Right atrium auricular region (tissue), 2 donors: ENCODE measurements around the gene UVRAG. TPM values are rescaled to one million over a fixed set of nuclear protein-coding genes. Genes with fewer than 3 reads are reported as not detected.
A peak's percentile ranks its signal among the peaks of the same experiment; 100 is the strongest.

Experiments
- DNase-seq: peaks from one replicate; pipeline ENCODE4 v3.0.0-alpha.2; 2019; ENCODE audit warnings: low spot score
- H3K27ac ChIP-seq, 2 donors: fragments of 200-600 bp; sonication (generic); 1 replicate in 1 of 2; 2 replicates in 1 of 2; pipeline ENCODE4 v1.5.1; 2016 to 2019
- H3K27me3 ChIP-seq, 2 donors: fragments of 200-600 bp; sonication (generic); one replicate each; pipeline versions ENCODE4 v1.5.1 to v1.6.0; 2017 to 2019
- H3K36me3 ChIP-seq: fragments of 200-600 bp; sonication (generic); one replicate; pipeline ENCODE4 v1.5.1; 2016
- H3K4me1 ChIP-seq, 2 donors: fragments of 200-600 bp; sonication (generic); one replicate each; pipeline versions ENCODE4 v1.5.1 to v1.6.0; 2017 to 2019
- H3K4me3 ChIP-seq, 2 donors: fragments of 200-600 bp; sonication (generic); 1 replicate in 1 of 2; 2 replicates in 1 of 2; pipeline ENCODE4 v1.5.1; 2017 to 2019; ENCODE audit warnings: mild to moderate bottlenecking in 1 of 2, moderate library complexity in 1 of 2
- H3K9me3 ChIP-seq, 2 donors: fragments of 200-600 bp; sonication (generic); one replicate each; pipeline ENCODE4 v1.5.1; 2019
- CTCF ChIP-seq, 2 donors: fragments of 200-600 bp; sonication (generic); IDR thresholded peaks; one replicate each; pipeline ENCODE4 v1.5.1; 2019; ENCODE audit warnings: antibody characterized with exemption in 2 of 2
- total RNA-seq, 2 donors: library from RNA; depleted of rRNA; stranded (reverse); fragments of >200 nt; gene quantifications; one replicate each; pipeline ENCODE4 v1.1.0, GENCODE V29; 2016

Gene UVRAG
- total RNA-seq = 10 to 100 TPM; 13.2 to 13.9 TPM

- Histone ChIP-seq H3K27ac (peak within 1 kb of the TSS; percentile 91 to 97), H3K4me1 (peaks cover 0 to 51% of the 10 kb centered on the region in 2 donors), H3K9me3 (no peaks in the 10 kb centered on the region), H3K4me3 (peak within 1 kb of the TSS; percentile 89 to 99), H3K27me3 (no peaks in the 10 kb centered on the region), H3K36me3 (no peaks in the 10 kb centered on the region)
- TF ChIP-seq CTCF (IDR thresholded peaks at IDR 0.05) = no peak
- DNase-seq = peak; percentile 99
Measured at GRCh38 chr11:75814677-75815344, at the start of gene UVRAG. Gene UVRAG, plus strand, starts transcription at chr11:75815210. Its CDS starts 198 bp downstream, at chr11:75815408.

- no peak overlapping the region for H3K27ac ChIP-seq
- no peaks in the 10 kb centered on the region for H3K9me3 ChIP-seq
- H3K27me3 ChIP-seq = no peaks in the 10 kb centered on the region
- H3K4me3 ChIP-seq = no peak overlapping the region
- no peaks in the 10 kb centered on the region for H3K36me3 ChIP-seq
- DNase-seq = no peak
- peaks cover 0 to 18% of the 10 kb centered on the region in 2 donors for H3K4me1 ChIP-seq
- TF ChIP-seq CTCF (IDR thresholded peaks at IDR 0.05) = no peak
Measured at GRCh38 chr11:75766443-75767227, 48.4 kb upstream of the UVRAG start.

GRCh38 chr11:75767228-75767572 is 47.8 kb upstream of the UVRAG start:
- no peak overlapping the region for H3K4me3 ChIP-seq
- H3K36me3 ChIP-seq = no peaks in the 10 kb centered on the region
- TF ChIP-seq CTCF (IDR thresholded peaks at IDR 0.05) = no peak
- peaks cover 0 to 18% of the 10 kb centered on the region in 2 donors for H3K4me1 ChIP-seq
- no peaks in the 10 kb centered on the region for H3K27me3 ChIP-seq
- no peak for DNase-seq
- no peak overlapping the region for H3K27ac ChIP-seq
- H3K9me3 ChIP-seq = no peaks in the 10 kb centered on the region

GRCh38 chr11:75767793-75768111 is 47.3 kb upstream of the UVRAG start:
- no peaks in the 10 kb centered on the region for H3K36me3 ChIP-seq
- no peaks in the 10 kb centered on the region for H3K9me3 ChIP-seq
- H3K4me3 ChIP-seq = peak overlapping the region in 1 of 2 donors; percentile 54
- no peaks in the 10 kb centered on the region for H3K27me3 ChIP-seq
- H3K4me1 ChIP-seq = peaks cover 0 to 18% of the 10 kb centered on the region in 2 donors
- H3K27ac ChIP-seq = no peak overlapping the region
- no peak for TF ChIP-seq CTCF (IDR thresholded peaks at IDR 0.05)
- no peak for DNase-seq

GRCh38 chr11:75768112-75768908 is 46.7 kb upstream of the UVRAG start, which contains the start of gene DGAT2:
Gene DGAT2, plus strand, starts transcription at chr11:75768778. Its CDS starts 214 bp downstream, at chr11:75768992.
- Histone ChIP-seq H3K9me3 (no peaks in the 10 kb centered on the region), H3K4me1 (peaks cover 0 to 18% of the 10 kb centered on the region in 2 donors), H3K27ac (peak within 1 kb of the TSS; percentile 2 to 16), H3K27me3 (no peaks in the 10 kb centered on the region), H3K4me3 (peak within 1 kb of the TSS; percentile 40 to 54), H3K36me3 (no peaks in the 10 kb centered on the region)
- DNase-seq = peak; percentile 70
- peak in 1 of 2 donors; percentile 51 for TF ChIP-seq CTCF (IDR thresholded peaks at IDR 0.05)
